Stimulated activated CD4-positive, alpha-beta T cell treated with anti-CD3 and anti-CD28 coated beads, Interleukin-1b, Interleukin-23, amount 100 ng/mL, for 4 hours (primary cell): ENCODE measurements around the gene DGKQ.
"Not testable (repeated sequence)": the region's sequence is repeated elsewhere in the genome, so short reads cannot be mapped to it uniquely, and the experiment has no call there.

Source experiments
- DNase-seq, 2 donors: peaks; one replicate each; pipeline ENCODE4 v3.0.0-alpha.2; 2020; ENCODE audit warnings: low read depth in 2 of 2

Gene DGKQ

GRCh38 chr4:982291-982690, 8.9 kb upstream of the DGKQ start:
- no peak for DNase-seq

- no peak for DNase-seq
These were observed 5.8 kb upstream of the DGKQ start for GRCh38 chr4:978957-979701.

- DNase-seq, result not testable (repeated sequence)
These were observed 2.6 kb upstream of the DGKQ start for GRCh38 chr4:976016-976415.

- DNase-seq, result no peak
These were observed 1.3 kb upstream of the DGKQ start for GRCh38 chr4:974668-975067.

GRCh38 chr4:972651-973424, 531 bp downstream of the DGKQ start:
- peak; percentile 56 to 68 for DNase-seq

GRCh38 chr4:971666-972500, 1.5 kb downstream of the DGKQ start:
- no peak for DNase-seq

- DNase-seq, result no peak
These were observed 2.4 kb downstream of the DGKQ start for GRCh38 chr4:970854-971520.

DNA sequence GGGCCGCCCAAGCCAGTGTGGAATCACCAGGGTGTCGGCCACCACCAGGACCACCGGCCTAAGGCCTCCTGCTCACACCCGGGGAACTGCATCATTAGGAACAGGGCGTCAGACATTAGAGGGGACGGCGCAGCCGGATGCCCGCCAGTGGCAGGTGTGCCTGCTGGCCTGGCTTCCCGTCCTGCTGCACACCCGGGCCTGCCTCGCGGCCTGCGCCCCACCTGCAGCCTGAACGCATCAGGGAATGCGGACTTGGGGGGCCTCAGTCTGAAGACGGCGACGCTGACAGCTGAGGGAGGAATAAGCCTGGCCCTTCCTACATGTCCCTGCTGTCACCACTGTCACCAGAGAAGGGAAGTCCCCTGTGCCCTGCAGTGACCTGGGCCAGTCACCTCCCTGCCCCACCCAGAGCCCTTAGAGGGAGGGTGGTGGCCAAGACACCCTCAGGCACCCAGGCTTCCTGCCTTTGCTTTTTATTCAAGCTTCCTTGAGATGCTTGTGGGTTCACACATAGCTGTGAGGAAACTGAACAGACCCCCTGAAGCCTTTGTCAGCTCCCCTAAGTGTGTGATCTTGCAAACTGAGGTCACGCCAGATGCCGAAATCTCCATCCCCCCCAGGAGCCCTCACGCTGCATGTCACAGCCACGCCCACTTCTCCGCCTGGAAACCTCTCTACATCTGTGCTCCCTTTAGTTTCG, 3.2 kb downstream of the DGKQ start:
- no peak for DNase-seq

GRCh38 chr4:968621-969394, 4.6 kb downstream of the DGKQ start:
- no peak for DNase-seq

DNA sequence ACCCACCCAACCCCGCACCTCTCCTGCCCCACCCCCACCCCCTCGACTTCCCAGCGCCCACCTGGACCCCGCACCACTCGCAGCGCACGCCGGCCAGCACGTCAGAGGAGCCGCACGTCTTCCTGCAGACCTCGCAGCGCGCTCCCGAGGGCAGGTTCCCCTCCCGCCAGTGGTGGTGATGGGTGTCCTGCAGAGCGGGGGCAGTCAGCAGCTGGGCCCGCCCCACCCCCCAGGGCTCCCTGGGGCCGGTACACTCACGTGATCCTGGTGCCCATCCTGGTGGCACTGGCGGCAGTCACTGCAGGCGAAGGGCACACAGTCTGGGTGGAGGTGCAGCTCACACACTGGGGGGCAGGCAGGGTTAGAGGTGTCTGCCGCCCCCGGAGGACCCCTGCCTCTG, 5.1 kb downstream of the DGKQ start:
- DNase-seq, result no peak

- DNase-seq, result no peak
These were observed 6.0 kb downstream of the DGKQ start for GRCh38 chr4:967113-968104.

- no peak for DNase-seq
These were observed 6.9 kb downstream of the DGKQ start for GRCh38 chr4:966266-967112.

GRCh38 chr4:965766-966134, 7.6 kb downstream of the DGKQ start:
- DNase-seq, result no peak

- no peak for DNase-seq
These were observed 8.2 kb downstream of the DGKQ start for GRCh38 chr4:965048-965765.

GRCh38 chr4:964346-965025, 8.9 kb downstream of the DGKQ start:
- no peak for DNase-seq

GRCh38 chr4:963276-964225, 9.8 kb downstream of the DGKQ start:
- no peak for DNase-seq
